COLO668 (cell line): Measurements from ENCODE around the gene HDAC4.

Experiments
- DNase-seq: peaks from one replicate; lab custom pipeline; 2025; ENCODE audit not compliant: unreplicated experiment; lab: John Stamatoyannopoulos, UW

The HDAC4 gene

GRCh38 chr2:239285071-239285931 is 115.5 kb downstream of the HDAC4 start:
- peak; percentile 10 for DNase-seq

GRCh38 chr2:239283961-239284795 is 116.6 kb downstream of the HDAC4 start:
- DNase-seq: peak; percentile 44

- no peak for DNase-seq
Measured at GRCh38 chr2:239283288-239283945, 117.4 kb downstream of the HDAC4 start.

GRCh38 chr2:239282448-239283287 is 118.2 kb downstream of the HDAC4 start:
- no peak for DNase-seq

GRCh38 chr2:239280296-239281017 is 120.4 kb downstream of the HDAC4 start:
- DNase-seq: peak; percentile 88

GRCh38 chr2:239279508-239280295 is 121.1 kb downstream of the HDAC4 start:
- DNase-seq: no peak

GRCh38 chr2:239278941-239279365 is 121.9 kb downstream of the HDAC4 start:
- no peak for DNase-seq

GRCh38 chr2:239278361-239278760 is 122.5 kb downstream of the HDAC4 start:
- DNase-seq: no peak

GRCh38 chr2:239277401-239278085 is 123.3 kb downstream of the HDAC4 start:
- no peak for DNase-seq

GRCh38 chr2:239276851-239277250 is 124.0 kb downstream of the HDAC4 start:
- DNase-seq: no peak

- DNase-seq: no peak
Measured at GRCh38 chr2:239275847-239276831, 124.7 kb downstream of the HDAC4 start.

GRCh38 chr2:239275044-239275685 is 125.7 kb downstream of the HDAC4 start:
- no peak for DNase-seq

GRCh38 chr2:239274391-239275043 is 126.3 kb downstream of the HDAC4 start:
- DNase-seq: no peak

GRCh38 chr2:239273280-239274234 is 127.3 kb downstream of the HDAC4 start:
- no peak for DNase-seq

GRCh38 chr2:239272626-239273025 is 128.2 kb downstream of the HDAC4 start:
- DNase-seq: no peak
